ENCODE results near the gene H1-8.

H1-8 gene

GRCh38 chr3:129502641-129503408 is 40.1 kb upstream of the H1-8 start:
- TF ChIP-seq CTCF (IDR thresholded peaks at IDR 0.05; ENCODE audit: insufficient read depth, low read depth, low read length, missing control alignments): no peak
- no peak for DNase-seq (ENCODE audit: low read depth)
- H3K4me3 ChIP-seq (ENCODE audit: low read depth, low read length): no peak overlapping the region

GRCh38 chr3:129503471-129504291 is 39.3 kb upstream of the H1-8 start:
- DNase-seq (ENCODE audit: low read depth): no peak
- H3K4me3 ChIP-seq (ENCODE audit: low read depth, low read length): no peak overlapping the region
- TF ChIP-seq CTCF (IDR thresholded peaks at IDR 0.05; ENCODE audit: insufficient read depth, low read depth, low read length, missing control alignments): no peak

GRCh38 chr3:129504471-129505100 is 38.4 kb upstream of the H1-8 start:
- TF ChIP-seq CTCF (IDR thresholded peaks at IDR 0.05; ENCODE audit: insufficient read depth, low read depth, low read length, missing control alignments): no peak
- no peak for DNase-seq (ENCODE audit: low read depth)

GRCh38 chr3:129505341-129505740 is 37.6 kb upstream of the H1-8 start:
- no peak for DNase-seq (ENCODE audit: low read depth)
- no peak overlapping the region for H3K4me3 ChIP-seq (ENCODE audit: low read depth, low read length)
- no peak for TF ChIP-seq CTCF (IDR thresholded peaks at IDR 0.05; ENCODE audit: insufficient read depth, low read depth, low read length, missing control alignments)

More at GRCh38 chr3:129504471-129505100, 38.4 kb upstream of the H1-8 start:
- no peak overlapping the region for H3K4me3 ChIP-seq (ENCODE audit: low read depth, low read length)

- TF ChIP-seq CTCF (IDR thresholded peaks at IDR 0.05; ENCODE audit: insufficient read depth, low read depth, low read length, missing control alignments): no peak
- no peak overlapping the region for H3K4me3 ChIP-seq (ENCODE audit: low read depth, low read length)
- no peak for DNase-seq (ENCODE audit: low read depth)
Measured at GRCh38 chr3:129506231-129506742, 36.7 kb upstream of the H1-8 start.

GRCh38 chr3:129507181-129507831 is 35.7 kb upstream of the H1-8 start:
- DNase-seq (ENCODE audit: low read depth): no peak
- no peak overlapping the region for H3K4me3 ChIP-seq (ENCODE audit: low read depth, low read length)
- no peak for TF ChIP-seq CTCF (IDR thresholded peaks at IDR 0.05; ENCODE audit: insufficient read depth, low read depth, low read length, missing control alignments)

All from GM12865 (cell line).